ENCODE data around the gene NEB.

NEB gene

DNA sequence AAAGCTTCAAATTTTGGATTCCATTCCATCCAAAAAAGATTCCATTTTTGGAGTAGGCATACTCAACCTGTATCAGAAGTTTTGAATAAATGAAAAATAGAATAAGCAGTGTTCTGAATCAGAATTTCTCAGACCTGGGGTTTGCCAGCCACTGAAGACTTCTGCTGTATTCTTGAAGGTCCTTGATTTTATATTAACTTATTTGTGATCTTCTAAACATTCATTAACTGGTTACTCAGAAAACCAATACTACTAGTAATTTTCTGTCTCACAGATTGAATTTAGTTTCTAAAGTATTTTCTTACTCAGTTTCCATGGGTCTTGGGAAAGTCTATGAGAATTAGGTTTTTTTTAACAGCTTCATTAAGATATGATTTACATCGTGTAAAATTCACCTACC, 263.7 kb downstream of the NEB start:
- no peak for DNase-seq

DNA sequence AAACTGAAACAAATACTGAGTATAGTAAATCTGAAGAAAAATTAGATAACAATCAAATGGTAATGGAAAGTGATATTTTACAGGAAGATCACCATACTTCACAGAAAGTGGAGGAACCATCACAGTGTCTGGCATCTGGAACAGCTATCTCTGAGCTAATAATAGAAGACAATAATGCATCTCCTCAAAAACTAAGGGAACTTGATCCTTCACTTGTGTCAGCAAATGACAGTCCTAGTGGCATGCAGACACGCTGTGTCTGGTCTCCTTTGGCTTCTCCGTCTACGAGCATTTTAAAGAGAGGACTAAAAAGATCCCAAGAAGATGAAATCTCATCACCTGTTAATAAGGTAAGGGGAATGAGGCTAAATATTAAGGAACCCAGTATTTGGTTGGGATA, 268.5 kb downstream of the NEB start:
- no peak for DNase-seq

- no peak for DNase-seq
These were observed 274.9 kb downstream of the NEB start for GRCh38 chr2:151459358-151459757.

GRCh38 chr2:151439127-151439526, 295.1 kb downstream of the NEB start:
- DNase-seq: no peak

DNA sequence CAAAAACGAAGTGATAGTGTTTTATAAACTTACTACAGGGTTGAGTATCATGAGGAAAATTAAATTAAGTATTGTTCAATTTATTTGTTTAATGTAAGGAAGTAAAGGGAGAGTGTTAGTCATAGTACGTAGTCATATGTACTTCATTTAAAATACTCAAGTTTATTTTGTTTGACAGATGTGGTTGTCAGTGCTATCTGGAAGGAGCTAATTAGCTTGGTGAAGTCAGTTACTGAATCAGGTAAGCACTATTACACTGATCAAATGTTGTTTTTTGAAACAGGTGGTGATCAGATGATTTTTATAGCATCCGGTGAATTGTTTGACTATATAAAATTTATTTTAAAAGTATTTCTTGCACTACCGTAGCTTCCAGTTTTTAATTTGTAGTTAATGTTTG, 295.8 kb downstream of the NEB start:
- DNase-seq: no peak

GRCh38 chr2:151437630-151438029, 296.6 kb downstream of the NEB start:
- no peak for DNase-seq
